Natural killer cell (primary cell): ENCODE results near the gene SERPINI1. TPM values are rescaled to one million over a fixed set of nuclear protein-coding genes. Genes with fewer than 3 reads are reported as not detected.

Experiments used
- ATAC-seq, 3 donors: fragments of 150-1000 bp in 2 of 3; fragments of 200-7000 bp in 1 of 3; cut with Tn5 transposase; 1 replicate in 1 of 3; 2 replicates in 2 of 3; pipeline ENCODE4 v1.10.0; 2021; ENCODE audit warnings: mild to moderate bottlenecking in 2 of 3, moderate library complexity in 2 of 3
- DNase-seq, 2 donors: peaks; one replicate each; pipeline versions ENCODE4 v3.0.0 to v3.0.0-alpha.2; 2013 to 2021; ENCODE audit warnings: mixed read lengths in 1 of 2
- H3K27ac ChIP-seq: one replicate; pipeline ENCODE4 v1.5.1; 2013; ENCODE audit warnings: mild to moderate bottlenecking, low read length
- H3K27me3 ChIP-seq: one replicate; pipeline ENCODE4 v1.6.1; 2013; ENCODE audit warnings: low read length; ENCODE audit not compliant: control insufficient read depth, insufficient read depth
- H3K36me3 ChIP-seq: one replicate; pipeline ENCODE4 v1.6.1; 2013; ENCODE audit warnings: low read length; ENCODE audit not compliant: control insufficient read depth, insufficient read depth
- H3K4me1 ChIP-seq: one replicate; pipeline ENCODE4 v1.6.1; 2013; ENCODE audit warnings: low read length; ENCODE audit not compliant: control insufficient read depth, insufficient read depth
- H3K4me3 ChIP-seq: one replicate; pipeline ENCODE4 v1.5.1; 2013; ENCODE audit warnings: low read length
- H3K9me3 ChIP-seq: one replicate; pipeline ENCODE4 v1.6.1; 2013; ENCODE audit warnings: low read length; ENCODE audit not compliant: control insufficient read depth, insufficient read depth
- H3K27ac Mint-ChIP-seq, 2 donors: one replicate each; pipeline ENCODE4 v1.8.0; 2022; ENCODE audit warnings: mild to moderate bottlenecking in 2 of 2, mixed read lengths in 2 of 2, moderate library complexity in 1 of 2
- H3K27me3 Mint-ChIP-seq, 2 donors: one replicate each; pipeline ENCODE4 v1.8.0; 2022; ENCODE audit warnings: low read depth in 2 of 2, mixed read lengths in 2 of 2
- H3K36me3 Mint-ChIP-seq: one replicate; pipeline ENCODE4 v1.8.0; 2022; ENCODE audit warnings: mixed read lengths
- H3K4me1 Mint-ChIP-seq, 2 donors: one replicate each; pipeline ENCODE4 v1.8.0; 2022; ENCODE audit warnings: mixed read lengths in 2 of 2
- H3K4me3 Mint-ChIP-seq: one replicate; pipeline ENCODE4 v1.8.0; 2022; ENCODE audit warnings: mild to moderate bottlenecking, moderate library complexity, mixed read lengths
- H3K9me3 Mint-ChIP-seq, 2 donors: one replicate each; pipeline ENCODE4 v1.8.0; 2022; ENCODE audit warnings: mixed read lengths in 2 of 2
- CTCF ChIP-seq: fragments of 200-600 bp; IDR thresholded peaks from one replicate; pipeline ENCODE4 v1.8.0; 2022; ENCODE audit warnings: antibody characterized with exemption
- WGBS: methylation state at CpG from one replicate; pipeline ENCODE4 v1.1.7; 2013; ENCODE audit warnings: missing lambda C conversion rate; ENCODE audit not compliant: insufficient coverage; 5-methylcytosine and 5-hydroxymethylcytosine counted together
- intact Hi-C: fragments of 100-400 bp; cut with micrococcal nuclease; formaldehyde crosslinking; loops from one replicate; pipeline ENCODE4 v1.14.2; 2022
- total RNA-seq, 4 donors: library from RNA; stranded (reverse); fragments of 120-200 nt in 1 of 4; gene quantifications; one replicate each; pipeline versions ENCODE4 v1.2.3 to v1.2.4, GENCODE V29; 2013 to 2022

The SERPINI1 gene
- total RNA-seq, 3 donors from 2014 or later (not counting 1 experiment from before 2014, with no cell fraction given) = 5.6 to 9.3 (median 8.5) TPM

- no peak for TF ChIP-seq CTCF
- intact Hi-C loops = no loop called here
- Histone ChIP-seq H3K4me3 (no peak overlapping the region), H3K27me3 (no peaks in the 10 kb centered on the region), H3K36me3 (no peaks in the 10 kb centered on the region), H3K27ac (no peak overlapping the region), H3K9me3 (no peaks in the 10 kb centered on the region), H3K4me1 (no peaks in the 10 kb centered on the region)
- no peaks in the 10 kb centered on the region for H3K4me1 Mint-ChIP-seq
- DNase-seq (no peak), ATAC-seq (no peak)
- no peaks in the 10 kb centered on the region for H3K36me3 Mint-ChIP-seq
- no peaks in the 10 kb centered on the region for H3K9me3 Mint-ChIP-seq
- no peak overlapping the region for H3K4me3 Mint-ChIP-seq
- no peak overlapping the region for H3K27ac Mint-ChIP-seq
- peaks cover 0 to 2% of the 10 kb centered on the region in 2 donors for H3K27me3 Mint-ChIP-seq
Measured at GRCh38 chr3:167854846-167855245, 119.3 kb downstream of the SERPINI1 start.

- H3K4me1 Mint-ChIP-seq = no peaks in the 10 kb centered on the region
- H3K4me1 ChIP-seq = no peaks in the 10 kb centered on the region
- intact Hi-C loops = no loop called here
- WGBS = 33% methylated on average over 1 of the region's 1 CpG
- no peaks in the 10 kb centered on the region for H3K36me3 Mint-ChIP-seq
- no peak overlapping the region for H3K27ac Mint-ChIP-seq
- H3K27me3 Mint-ChIP-seq = no peaks in the 10 kb centered on the region
- ATAC-seq (no peak), DNase-seq (no peak)
- H3K4me3 Mint-ChIP-seq = no peak overlapping the region
- no peaks in the 10 kb centered on the region for H3K36me3 ChIP-seq
- H3K4me3 ChIP-seq = no peak overlapping the region
- H3K9me3 ChIP-seq = no peaks in the 10 kb centered on the region
- H3K27ac ChIP-seq = no peak overlapping the region
- H3K27me3 ChIP-seq = no peaks in the 10 kb centered on the region
- no peak for TF ChIP-seq CTCF
- no peaks in the 10 kb centered on the region for H3K9me3 Mint-ChIP-seq
Measured at GRCh38 chr3:167855306-167855705, 119.8 kb downstream of the SERPINI1 start.

GRCh38 chr3:167858865-167859264 lies 123.3 kb downstream of the SERPINI1 start:
- 100% methylated on average over 1 of the region's 2 CpGs for WGBS
- H3K4me1 ChIP-seq = no peaks in the 10 kb centered on the region
- H3K9me3 Mint-ChIP-seq = no peaks in the 10 kb centered on the region
- H3K36me3 Mint-ChIP-seq = no peaks in the 10 kb centered on the region
- no peaks in the 10 kb centered on the region for H3K4me1 Mint-ChIP-seq
- H3K27ac Mint-ChIP-seq = no peak overlapping the region
- H3K9me3 ChIP-seq = no peaks in the 10 kb centered on the region
- H3K4me3 Mint-ChIP-seq = no peak overlapping the region
- no peak for TF ChIP-seq CTCF
- no peaks in the 10 kb centered on the region for H3K27me3 ChIP-seq
- intact Hi-C loops = no loop called here
- no peaks in the 10 kb centered on the region for H3K27me3 Mint-ChIP-seq
- DNase-seq (no peak), ATAC-seq (no peak)
- H3K27ac ChIP-seq = no peak overlapping the region
- H3K36me3 ChIP-seq = no peaks in the 10 kb centered on the region
- H3K4me3 ChIP-seq = no peak overlapping the region

- no peak overlapping the region for H3K27ac ChIP-seq
- H3K4me3 ChIP-seq = no peak overlapping the region
- no peaks in the 10 kb centered on the region for H3K9me3 Mint-ChIP-seq
- no CpG with 5 or more reads among the region's 1 CpG for WGBS
- no peak for DNase-seq
- H3K9me3 ChIP-seq = no peaks in the 10 kb centered on the region
- no peak overlapping the region for H3K4me3 Mint-ChIP-seq
- ATAC-seq = no peak
- intact Hi-C loops = no loop called here
- no peak overlapping the region for H3K27ac Mint-ChIP-seq
- no peak for TF ChIP-seq CTCF
- H3K27me3 ChIP-seq = no peaks in the 10 kb centered on the region
- H3K36me3 Mint-ChIP-seq = no peaks in the 10 kb centered on the region
- H3K4me1 Mint-ChIP-seq = no peaks in the 10 kb centered on the region
- no peaks in the 10 kb centered on the region for H3K36me3 ChIP-seq
- no peaks in the 10 kb centered on the region for H3K4me1 ChIP-seq
- H3K27me3 Mint-ChIP-seq = no peaks in the 10 kb centered on the region
Measured at GRCh38 chr3:167859610-167860009, 124.1 kb downstream of the SERPINI1 start.
